GM10266 (cell line): ENCODE data around the gene ZNF775.

Source experiments
- DNase-seq: peaks from one replicate; pipeline ENCODE4 v3.0.0; 2012; ENCODE audit errors: extremely low spot score
- CTCF ChIP-seq: IDR thresholded peaks from 2 replicates; pipeline ENCODE4 v1.5.1; 2012; ENCODE audit warnings: mild to moderate bottlenecking, low read depth; ENCODE audit not compliant: control insufficient read depth, insufficient read depth; ENCODE audit errors: missing control alignments

ZNF775 gene

DNA sequence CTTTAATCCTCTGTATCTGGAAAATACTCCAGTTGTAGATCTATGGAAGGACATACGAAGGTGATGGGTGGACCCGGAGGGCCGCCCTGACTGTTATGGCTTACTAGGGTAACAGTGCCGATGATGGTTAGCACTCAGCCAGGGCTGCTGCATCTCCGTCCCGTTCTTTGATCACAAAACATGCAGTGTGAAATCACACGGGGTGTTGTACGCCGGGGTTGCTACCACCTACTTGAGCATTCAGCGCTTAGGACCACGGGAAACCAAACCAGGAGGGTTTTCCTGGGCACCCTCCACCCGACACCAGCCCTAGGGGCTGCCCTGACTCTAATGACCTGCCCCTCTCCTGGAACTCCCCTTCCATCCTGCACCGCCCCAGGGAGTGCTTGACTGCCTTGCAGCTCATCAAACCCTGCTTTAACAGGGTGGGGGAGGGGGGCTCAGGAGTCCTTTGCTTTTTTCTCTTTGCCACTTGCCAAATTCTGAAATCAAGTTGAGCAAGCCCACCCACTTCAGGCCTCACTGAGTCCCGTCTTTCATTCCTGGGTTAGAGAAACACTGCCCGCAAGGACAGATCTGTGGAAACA, 20.4 kb downstream of the ZNF775 start:
- DNase-seq, result no peak
- TF ChIP-seq CTCF, result no peak

DNA sequence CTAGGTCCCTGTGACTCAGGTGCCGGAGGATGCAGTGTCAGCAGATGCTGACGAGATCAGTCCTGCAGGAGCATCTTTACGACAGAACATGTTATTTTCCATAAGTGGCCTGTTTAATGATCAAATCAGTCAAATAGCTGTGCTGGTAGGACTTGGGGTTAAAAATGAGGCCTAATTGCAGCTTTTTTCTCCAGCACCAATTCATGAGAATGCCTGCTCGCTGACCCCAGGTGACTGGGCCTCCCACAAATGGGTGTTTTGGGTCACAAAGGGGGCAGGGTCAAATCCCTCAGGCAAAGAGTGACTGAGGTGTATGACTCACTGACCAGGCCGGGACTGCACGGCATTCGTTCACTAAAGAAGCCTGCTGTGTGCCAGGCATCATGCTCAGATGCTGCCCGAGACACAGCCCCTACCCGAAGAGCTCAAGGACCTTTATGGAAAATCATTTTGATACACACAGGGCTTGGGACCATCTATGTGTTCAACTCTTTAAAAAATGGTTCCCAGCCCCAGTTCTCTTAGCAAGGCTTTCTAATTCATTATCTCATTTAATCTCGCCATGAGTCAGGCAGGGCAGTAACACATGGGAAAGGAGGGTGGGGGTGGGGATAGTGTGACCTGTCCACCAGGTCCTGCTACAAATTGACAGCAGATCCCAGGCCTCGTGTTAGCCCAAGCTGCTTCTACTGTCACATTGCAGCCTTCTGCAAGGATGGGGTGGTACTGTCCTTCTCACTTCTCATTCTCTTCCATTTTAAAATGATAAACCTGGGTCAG, 21.1 kb downstream of the ZNF775 start:
- DNase-seq, result no peak
- no peak for TF ChIP-seq CTCF

DNA sequence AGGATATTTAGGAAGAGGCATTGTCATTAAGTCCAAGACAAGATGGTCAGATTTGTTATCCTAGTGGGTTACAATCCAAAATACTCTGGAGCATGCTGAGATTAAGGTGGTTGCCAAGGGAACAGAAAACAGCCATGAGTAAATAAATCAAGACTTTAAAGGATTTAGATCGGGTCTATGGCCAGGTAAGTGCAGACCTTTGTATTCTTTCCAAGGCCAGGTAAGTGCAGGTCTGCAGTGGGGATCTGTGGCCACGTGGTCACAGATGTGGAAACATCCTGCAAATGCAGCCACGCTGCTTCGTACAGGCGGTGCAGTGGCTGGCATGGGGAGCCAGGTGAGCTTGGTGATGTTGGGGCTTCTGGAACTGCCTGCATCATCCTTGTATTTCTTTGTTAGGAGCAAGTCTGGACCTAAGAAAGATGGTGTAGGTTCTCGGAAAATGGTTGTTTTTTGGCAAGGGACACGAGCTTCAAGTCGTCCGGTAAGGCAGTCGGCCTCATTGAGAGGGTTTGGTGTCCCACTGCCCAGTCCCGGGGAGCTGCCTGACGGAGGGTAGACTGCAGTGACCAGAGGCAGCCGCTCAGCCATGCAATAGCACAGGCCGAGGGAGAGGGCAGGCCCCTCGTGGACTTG, 21.8 kb downstream of the ZNF775 start:
- no peak for DNase-seq
- no peak for TF ChIP-seq CTCF

- TF ChIP-seq CTCF, result no peak
- no peak for DNase-seq
Measured at GRCh38 chr7:150401424-150401790, 22.3 kb downstream of the ZNF775 start.

- DNase-seq, result no peak
- no peak for TF ChIP-seq CTCF
Measured at GRCh38 chr7:150401861-150402631, 22.9 kb downstream of the ZNF775 start.

DNA sequence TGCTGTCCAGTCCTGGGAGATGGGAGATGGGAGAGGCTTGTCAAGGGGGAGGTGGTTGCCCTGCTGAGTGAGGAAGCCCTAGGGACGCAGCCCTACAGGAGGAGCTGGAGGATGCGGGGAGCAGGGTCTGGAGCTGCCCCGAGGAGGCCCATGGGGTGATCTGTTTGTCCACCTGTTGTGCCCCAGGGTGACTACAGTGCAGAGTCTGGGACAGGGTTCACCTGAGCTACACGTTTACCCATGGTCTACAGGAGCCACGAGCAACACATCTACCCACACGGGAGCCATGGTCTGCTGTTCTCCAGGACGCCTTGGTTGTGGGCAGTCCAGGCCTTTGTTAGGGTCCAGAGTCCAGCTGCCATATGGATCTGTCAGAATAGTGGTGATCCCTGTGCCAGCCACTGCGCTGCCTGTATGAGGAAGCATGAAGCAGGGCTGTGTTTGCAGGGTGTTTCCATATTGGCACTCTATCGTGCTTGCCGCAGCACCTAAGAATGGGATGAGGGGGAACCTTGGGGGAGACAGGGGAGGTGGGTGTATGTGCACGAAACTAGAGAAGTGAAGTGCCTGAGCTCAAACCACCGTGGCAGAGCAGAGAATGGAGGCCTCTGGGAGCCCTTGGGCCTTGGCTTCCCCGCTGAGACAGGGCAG, 23.7 kb downstream of the ZNF775 start:
- no peak for DNase-seq
- no peak for TF ChIP-seq CTCF
